ENCODE data around the gene GFAP.
A peak's percentile ranks its signal among the peaks of the same experiment; 100 is the strongest.
"Not testable (repeated sequence)": the region's sequence is repeated elsewhere in the genome, so short reads cannot be mapped to it uniquely, and the experiment has no call there.

The GFAP gene

DNA sequence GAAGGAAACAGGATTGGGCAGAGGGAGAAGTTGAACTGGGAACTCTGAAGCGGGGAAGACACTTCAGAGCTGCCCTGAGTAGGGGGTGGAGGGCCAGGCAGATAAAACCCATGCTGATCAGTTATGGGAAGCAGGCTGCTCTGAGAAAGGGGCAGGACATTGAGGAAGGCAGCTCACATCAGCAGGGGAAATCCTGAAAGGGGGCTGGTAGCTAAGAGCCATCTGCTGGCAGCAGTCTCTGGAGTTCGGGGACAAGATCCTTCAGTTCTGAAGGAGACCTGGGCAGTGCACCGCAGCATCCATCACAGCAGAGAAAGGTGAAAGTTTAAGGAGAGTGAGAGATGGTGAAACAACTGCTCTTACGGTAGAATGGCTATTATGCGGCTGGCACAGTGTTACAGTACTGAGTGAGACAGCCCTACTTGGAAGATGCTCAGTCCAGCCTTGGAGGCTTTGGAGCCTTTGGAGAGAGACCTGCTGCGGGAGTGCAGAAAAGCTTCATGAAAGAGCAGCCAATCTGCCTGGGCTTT is 37.7 kb upstream of the GFAP start:
- Histone ChIP-seq H3K4me1 (ENCODE audit: insufficient read depth, low read length, poor library complexity, severe bottlenecking) (peaks cover 5% of the 10 kb centered on the region), H3K27me3 (ENCODE audit: insufficient read depth, low read length, poor library complexity, severe bottlenecking) (no peaks in the 10 kb centered on the region), H3K9ac (ENCODE audit: low read depth, low read length, poor library complexity, severe bottlenecking) (no peak overlapping the region), H3K36me3 (ENCODE audit: insufficient read depth, low read length) (no peaks in the 10 kb centered on the region), H3K9me3 (ENCODE audit: insufficient read depth, low read depth, low read length) (no peaks in the 10 kb centered on the region), H3F3A (ENCODE audit: low read depth) (no peaks in the 10 kb centered on the region), H4K20me1 (ENCODE audit: insufficient read depth, low read length, poor library complexity, severe bottlenecking) (no peaks in the 10 kb centered on the region), H3K9me2 (replicated peaks; ENCODE audit: low read depth, low read length) (no peaks in the 10 kb centered on the region), H3K4me2 (ENCODE audit: low read depth, low read length, poor library complexity, severe bottlenecking) (no peak overlapping the region), H3K79me2 (ENCODE audit: insufficient read depth, low read length) (0 out of 2 replicates have a peak, but pooled peaks cover 3% of the 10 kb centered on the region), H2AFZ (ENCODE audit: low read length) (no peak overlapping the region), H3K4me3 (ENCODE audit: low read length, poor library complexity, severe bottlenecking) (no peak overlapping the region)
- TF ChIP-seq, protein P1, sequence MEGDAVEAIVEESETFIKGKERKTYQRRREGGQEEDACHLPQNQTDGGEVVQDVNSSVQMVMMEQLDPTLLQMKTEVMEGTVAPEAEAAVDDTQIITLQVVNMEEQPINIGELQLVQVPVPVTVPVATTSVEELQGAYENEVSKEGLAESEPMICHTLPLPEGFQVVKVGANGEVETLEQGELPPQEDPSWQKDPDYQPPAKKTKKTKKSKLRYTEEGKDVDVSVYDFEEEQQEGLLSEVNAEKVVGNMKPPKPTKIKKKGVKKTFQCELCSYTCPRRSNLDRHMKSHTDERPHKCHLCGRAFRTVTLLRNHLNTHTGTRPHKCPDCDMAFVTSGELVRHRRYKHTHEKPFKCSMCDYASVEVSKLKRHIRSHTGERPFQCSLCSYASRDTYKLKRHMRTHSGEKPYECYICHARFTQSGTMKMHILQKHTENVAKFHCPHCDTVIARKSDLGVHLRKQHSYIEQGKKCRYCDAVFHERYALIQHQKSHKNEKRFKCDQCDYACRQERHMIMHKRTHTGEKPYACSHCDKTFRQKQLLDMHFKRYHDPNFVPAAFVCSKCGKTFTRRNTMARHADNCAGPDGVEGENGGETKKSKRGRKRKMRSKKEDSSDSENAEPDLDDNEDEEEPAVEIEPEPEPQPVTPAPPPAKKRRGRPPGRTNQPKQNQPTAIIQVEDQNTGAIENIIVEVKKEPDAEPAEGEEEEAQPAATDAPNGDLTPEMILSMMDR (conservative IDR thresholded peaks at IDR 0.05; ENCODE audit: low read length): no peak
- no peak for TF ChIP-seq EZH2phosphoT487 (IDR thresholded peaks at IDR 0.05; ENCODE audit: borderline replicate concordance)

DNA sequence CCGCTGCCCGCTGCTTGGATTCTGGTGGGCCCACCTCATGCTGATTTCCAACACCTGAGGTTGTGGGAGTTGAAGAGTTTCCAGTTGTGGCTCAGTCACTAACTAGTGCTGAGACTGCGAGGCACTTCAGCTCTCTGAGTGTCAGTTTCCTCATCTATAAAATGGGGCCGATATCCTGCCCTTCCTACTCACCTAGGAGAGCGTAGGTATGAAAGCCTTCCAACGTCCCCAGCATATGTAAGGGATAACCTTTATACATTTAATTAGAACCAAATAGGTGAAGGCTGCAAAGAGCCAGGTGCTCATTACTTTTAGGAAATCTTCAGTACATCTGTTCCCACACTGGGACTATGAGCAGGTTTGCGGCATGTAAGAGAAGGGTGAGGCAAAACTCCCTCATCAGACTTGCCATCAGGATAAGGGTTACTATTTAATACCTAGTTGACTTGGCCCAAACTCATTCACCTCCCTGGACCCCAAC is 33.1 kb upstream of the GFAP start:
- Histone ChIP-seq H3K4me1 (ENCODE audit: insufficient read depth, low read length, poor library complexity, severe bottlenecking) (peaks cover 34% of the 10 kb centered on the region), H3K9ac (ENCODE audit: low read depth, low read length, poor library complexity, severe bottlenecking) (peak overlapping the region; percentile 97), H3K4me3 (ENCODE audit: low read length, poor library complexity, severe bottlenecking) (peak overlapping the region; percentile 93), H3K4me2 (ENCODE audit: low read depth, low read length, poor library complexity, severe bottlenecking) (peak overlapping the region; percentile 86), H3K36me3 (ENCODE audit: insufficient read depth, low read length) (no peaks in the 10 kb centered on the region), H3K9me2 (replicated peaks; ENCODE audit: low read depth, low read length) (no peaks in the 10 kb centered on the region), H3K9me3 (ENCODE audit: insufficient read depth, low read depth, low read length) (no peaks in the 10 kb centered on the region), H2AFZ (ENCODE audit: low read length) (peak overlapping the region; percentile 20; the same call in 1 of the 2 replicates), H4K20me1 (ENCODE audit: insufficient read depth, low read length, poor library complexity, severe bottlenecking) (peaks cover 26% of the 10 kb centered on the region), H3K79me2 (ENCODE audit: insufficient read depth, low read length) (peaks cover 46% of the 10 kb centered on the region), H3F3A (ENCODE audit: low read depth) (no peaks in the 10 kb centered on the region), H3K27me3 (ENCODE audit: insufficient read depth, low read length, poor library complexity, severe bottlenecking) (no peaks in the 10 kb centered on the region)
- no peak for TF ChIP-seq EZH2phosphoT487 (IDR thresholded peaks at IDR 0.05; ENCODE audit: borderline replicate concordance)
- TF ChIP-seq, protein P1 (conservative IDR thresholded peaks at IDR 0.05; ENCODE audit: low read length): no peak

DNA sequence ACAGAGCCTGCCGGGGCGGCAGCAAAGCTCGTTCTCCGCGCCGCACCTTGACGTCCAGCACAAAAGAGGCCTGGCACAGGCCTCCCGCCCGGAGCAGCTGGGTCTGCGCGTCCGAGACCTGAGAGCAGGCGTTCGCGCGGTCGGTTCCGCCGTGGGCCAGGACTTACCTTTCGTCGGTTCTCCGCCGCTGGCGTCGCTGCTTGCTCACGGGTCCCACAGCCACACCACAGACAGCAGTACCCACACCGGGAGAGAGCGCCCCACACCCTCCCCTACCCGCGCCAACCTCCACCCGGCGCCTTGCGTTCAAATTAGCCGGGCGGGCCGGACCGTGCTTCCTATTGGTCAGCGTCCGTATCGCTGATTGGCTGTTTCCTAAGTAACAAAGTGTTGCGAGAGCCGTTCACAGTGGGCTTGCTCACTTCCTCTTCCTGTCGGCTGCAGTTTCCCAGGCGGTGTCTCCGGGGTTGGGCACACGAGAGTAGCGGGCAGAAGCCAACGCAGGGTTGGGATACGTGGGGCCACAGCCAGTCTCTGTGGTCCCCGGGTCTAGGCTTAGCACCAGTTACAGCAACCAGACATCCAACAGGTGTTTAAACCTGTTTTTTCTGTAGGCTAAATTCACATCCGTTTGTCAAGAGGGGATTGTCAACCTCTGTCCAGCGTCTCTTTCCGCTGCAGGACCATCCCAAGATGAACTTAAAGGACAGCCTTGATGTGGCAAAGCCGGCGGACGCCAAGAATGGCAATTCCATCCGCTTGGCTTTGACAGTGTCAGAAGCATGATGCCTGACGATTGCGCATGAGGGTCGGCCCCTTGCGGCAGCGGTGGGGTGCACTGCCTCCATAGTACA is 32.4 kb upstream of the GFAP start, which contains the start of gene KIF18B:
KIF18B (minus strand) TSS at position 313 of the 854 bp plus-strand sequence. CDS start 11,429 bp downstream, outside the sequence.
- Histone ChIP-seq H3K79me2 (ENCODE audit: insufficient read depth, low read length) (peaks cover 53% of the 10 kb centered on the region), H2AFZ (ENCODE audit: low read length) (peak within 1 kb of the TSS; percentile 86)
- TF ChIP-seq, protein P1 (conservative IDR thresholded peaks at IDR 0.05; ENCODE audit: low read length): 0 out of 2 replicates have a peak, but pooled peaks have one; percentile 14
- no peak for TF ChIP-seq EZH2phosphoT487 (IDR thresholded peaks at IDR 0.05; ENCODE audit: borderline replicate concordance)

DNA sequence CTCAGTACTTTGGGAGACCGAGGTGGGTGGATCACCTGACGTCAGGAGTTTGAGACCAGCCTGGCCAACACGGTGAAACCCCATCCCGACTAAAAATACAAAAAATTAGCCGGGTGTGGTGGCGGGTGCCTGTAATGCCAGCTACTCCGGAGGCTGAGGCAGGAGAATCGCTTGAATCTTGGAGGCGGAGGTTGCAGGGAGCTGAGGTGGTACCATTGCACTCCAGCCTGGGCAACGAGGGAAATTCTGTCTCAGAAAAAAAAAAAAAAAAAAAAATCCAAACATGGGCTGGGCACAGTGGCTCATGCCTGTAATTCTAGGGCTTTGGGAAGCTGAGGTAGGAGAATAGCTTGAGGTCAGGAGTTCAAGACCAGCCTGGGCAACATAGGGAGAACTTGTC is 30.4 kb upstream of the GFAP start:
- Histone ChIP-seq H3K4me2 (ENCODE audit: low read depth, low read length, poor library complexity, severe bottlenecking) (peak overlapping the region; percentile 86), H3K9ac (ENCODE audit: low read depth, low read length, poor library complexity, severe bottlenecking) (peak overlapping the region; percentile 97), H4K20me1 (ENCODE audit: insufficient read depth, low read length, poor library complexity, severe bottlenecking) (peaks cover 35% of the 10 kb centered on the region), H3K79me2 (ENCODE audit: insufficient read depth, low read length) (peaks cover 73% of the 10 kb centered on the region), H3K4me1 (ENCODE audit: insufficient read depth, low read length, poor library complexity, severe bottlenecking) (peaks cover 57% of the 10 kb centered on the region), H3K4me3 (ENCODE audit: low read length, poor library complexity, severe bottlenecking) (peak overlapping the region; percentile 93)
- H3K36me3 ChIP-seq (ENCODE audit: insufficient read depth, low read length); H3K27me3 ChIP-seq (ENCODE audit: insufficient read depth, low read length, poor library complexity, severe bottlenecking); H3K9me2 ChIP-seq (replicated peaks; ENCODE audit: low read depth, low read length); H3K9me3 ChIP-seq (ENCODE audit: insufficient read depth, low read depth, low read length); H3F3A ChIP-seq (ENCODE audit: low read depth); H2AFZ ChIP-seq (ENCODE audit: low read length): not testable (repeated sequence)

More for the DNA sequence above, 32.4 kb upstream of the GFAP start, which contains the start of gene KIF18B:
- Histone ChIP-seq H3K9ac (ENCODE audit: low read depth, low read length, poor library complexity, severe bottlenecking) (peak within 1 kb of the TSS; percentile 97), H3K4me1 (ENCODE audit: insufficient read depth, low read length, poor library complexity, severe bottlenecking) (peaks cover 37% of the 10 kb centered on the region), H3K9me3 (ENCODE audit: insufficient read depth, low read depth, low read length) (no peaks in the 10 kb centered on the region), H3K9me2 (replicated peaks; ENCODE audit: low read depth, low read length) (no peaks in the 10 kb centered on the region), H3F3A (ENCODE audit: low read depth) (no peaks in the 10 kb centered on the region), H3K4me2 (ENCODE audit: low read depth, low read length, poor library complexity, severe bottlenecking) (peak within 1 kb of the TSS; percentile 86), H4K20me1 (ENCODE audit: insufficient read depth, low read length, poor library complexity, severe bottlenecking) (peaks cover 29% of the 10 kb centered on the region), H3K36me3 (ENCODE audit: insufficient read depth, low read length) (no peaks in the 10 kb centered on the region), H3K27me3 (ENCODE audit: insufficient read depth, low read length, poor library complexity, severe bottlenecking) (no peaks in the 10 kb centered on the region), H3K4me3 (ENCODE audit: low read length, poor library complexity, severe bottlenecking) (peak within 1 kb of the TSS; percentile 93)

Measured in Loucy (cell line).